Measurements from ENCODE around the gene FGFBP2. TPM values are rescaled to one million over a fixed set of nuclear protein-coding genes. Genes with fewer than 3 reads are reported as not detected.

FGFBP2 gene
- total RNA-seq, 1 donor = not detected

DNA sequence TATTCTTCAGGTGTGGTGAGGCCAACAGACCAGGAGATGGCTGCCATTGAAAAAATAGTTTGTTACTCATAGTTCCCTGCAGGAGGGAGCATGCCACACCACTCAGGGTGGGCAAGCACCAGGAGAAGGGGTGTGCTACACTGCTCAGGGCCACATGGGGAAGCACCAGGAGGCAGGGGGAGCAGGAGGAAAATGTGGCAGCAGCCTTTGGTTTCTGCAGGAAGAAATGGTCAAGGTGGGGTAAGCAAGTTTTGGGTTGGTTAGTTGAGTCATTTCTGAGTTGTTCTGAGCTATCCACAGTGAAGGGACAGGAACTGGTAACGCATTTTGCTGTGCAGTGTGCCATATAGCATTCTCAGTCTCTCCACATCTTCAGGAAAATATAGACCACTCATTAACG, 48.2 kb downstream of the FGFBP2 start:
- no peak overlapping the region for H3K4me3 ChIP-seq (ENCODE audit: low read depth, low read length)
- no peak for DNase-seq (ENCODE audit: low read depth)
- TF ChIP-seq, protein P1, sequence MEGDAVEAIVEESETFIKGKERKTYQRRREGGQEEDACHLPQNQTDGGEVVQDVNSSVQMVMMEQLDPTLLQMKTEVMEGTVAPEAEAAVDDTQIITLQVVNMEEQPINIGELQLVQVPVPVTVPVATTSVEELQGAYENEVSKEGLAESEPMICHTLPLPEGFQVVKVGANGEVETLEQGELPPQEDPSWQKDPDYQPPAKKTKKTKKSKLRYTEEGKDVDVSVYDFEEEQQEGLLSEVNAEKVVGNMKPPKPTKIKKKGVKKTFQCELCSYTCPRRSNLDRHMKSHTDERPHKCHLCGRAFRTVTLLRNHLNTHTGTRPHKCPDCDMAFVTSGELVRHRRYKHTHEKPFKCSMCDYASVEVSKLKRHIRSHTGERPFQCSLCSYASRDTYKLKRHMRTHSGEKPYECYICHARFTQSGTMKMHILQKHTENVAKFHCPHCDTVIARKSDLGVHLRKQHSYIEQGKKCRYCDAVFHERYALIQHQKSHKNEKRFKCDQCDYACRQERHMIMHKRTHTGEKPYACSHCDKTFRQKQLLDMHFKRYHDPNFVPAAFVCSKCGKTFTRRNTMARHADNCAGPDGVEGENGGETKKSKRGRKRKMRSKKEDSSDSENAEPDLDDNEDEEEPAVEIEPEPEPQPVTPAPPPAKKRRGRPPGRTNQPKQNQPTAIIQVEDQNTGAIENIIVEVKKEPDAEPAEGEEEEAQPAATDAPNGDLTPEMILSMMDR (IDR thresholded peaks at IDR 0.05; ENCODE audit: insufficient read depth, low read length) = no peak

DNA sequence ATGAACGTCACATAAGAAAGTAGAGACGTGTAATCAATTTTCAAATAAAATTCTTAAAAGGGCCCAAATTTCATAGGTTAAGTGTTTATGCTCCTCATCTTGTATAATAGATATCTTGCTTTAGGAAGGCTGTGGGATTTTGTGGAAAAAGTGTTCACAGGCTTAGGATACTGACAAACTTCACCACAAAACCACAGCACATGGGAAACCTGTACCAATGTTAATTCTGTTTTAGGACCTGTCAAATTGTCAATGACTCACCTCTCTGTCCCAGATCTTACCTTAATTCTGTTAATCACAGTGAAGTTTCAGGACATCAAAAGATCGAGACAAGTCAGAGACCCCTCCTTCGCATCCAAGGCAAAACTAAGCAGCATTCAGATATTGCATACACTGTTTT, 48.7 kb downstream of the FGFBP2 start:
- DNase-seq (ENCODE audit: low read depth) = no peak
- TF ChIP-seq, protein P1 (IDR thresholded peaks at IDR 0.05; ENCODE audit: insufficient read depth, low read length) = no peak
- no peak overlapping the region for H3K4me3 ChIP-seq (ENCODE audit: low read depth, low read length)

DNA sequence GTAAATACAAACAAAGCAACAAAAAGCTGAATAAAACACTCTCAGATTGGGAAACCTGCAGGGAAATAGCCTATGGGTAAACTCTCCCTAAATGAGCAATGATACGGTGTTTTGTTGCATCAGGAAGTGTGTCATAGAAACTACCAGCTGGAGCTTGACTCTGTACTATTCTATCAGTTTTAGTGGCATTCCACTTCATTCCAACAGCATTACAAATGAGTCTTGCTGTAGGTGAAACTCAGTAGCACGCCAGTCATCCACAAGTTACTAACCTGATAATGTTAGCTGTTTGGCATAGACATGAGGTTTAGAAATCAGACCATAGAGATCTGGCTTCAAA, 49.4 kb downstream of the FGFBP2 start:
- DNase-seq (ENCODE audit: low read depth) = peak; percentile 95
- TF ChIP-seq, protein P1 (IDR thresholded peaks at IDR 0.05; ENCODE audit: insufficient read depth, low read length) = no peak
- H3K4me3 ChIP-seq (ENCODE audit: low read depth, low read length) = no peak overlapping the region

DNA sequence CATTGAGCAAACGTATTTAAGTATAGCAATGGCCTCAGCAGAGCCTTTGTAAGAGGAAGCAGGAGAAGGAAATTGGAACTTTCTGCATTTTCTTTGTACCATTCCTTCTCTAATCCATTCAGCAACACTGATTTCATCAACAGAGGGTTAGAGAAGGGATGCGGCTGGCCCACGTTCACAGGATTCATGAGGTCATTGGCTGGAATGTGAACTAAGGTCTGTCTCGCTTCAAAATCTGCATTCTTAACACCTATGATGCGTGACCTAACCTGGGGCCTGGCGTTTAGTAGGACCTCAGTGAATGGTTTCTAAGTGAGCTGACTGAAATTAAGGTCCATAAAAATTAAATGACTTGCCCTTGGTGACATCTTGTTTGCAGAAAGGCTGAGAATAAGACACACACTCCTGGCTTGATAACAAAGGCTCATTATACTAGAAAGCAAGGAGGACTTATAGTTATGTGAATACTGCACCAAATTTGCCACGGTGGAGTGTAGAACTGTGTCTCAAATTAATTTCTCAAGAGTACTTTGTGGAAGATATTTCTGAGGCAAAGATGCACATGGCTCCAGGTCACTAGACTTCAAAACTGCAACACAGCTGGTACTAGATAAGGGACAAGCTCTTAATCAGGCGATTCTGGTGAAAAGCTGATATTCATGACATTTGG, 49.9 kb downstream of the FGFBP2 start:
- H3K4me3 ChIP-seq (ENCODE audit: low read depth, low read length) = no peak overlapping the region
- no peak for DNase-seq (ENCODE audit: low read depth)
- TF ChIP-seq, protein P1 (IDR thresholded peaks at IDR 0.05; ENCODE audit: insufficient read depth, low read length) = no peak

DNA sequence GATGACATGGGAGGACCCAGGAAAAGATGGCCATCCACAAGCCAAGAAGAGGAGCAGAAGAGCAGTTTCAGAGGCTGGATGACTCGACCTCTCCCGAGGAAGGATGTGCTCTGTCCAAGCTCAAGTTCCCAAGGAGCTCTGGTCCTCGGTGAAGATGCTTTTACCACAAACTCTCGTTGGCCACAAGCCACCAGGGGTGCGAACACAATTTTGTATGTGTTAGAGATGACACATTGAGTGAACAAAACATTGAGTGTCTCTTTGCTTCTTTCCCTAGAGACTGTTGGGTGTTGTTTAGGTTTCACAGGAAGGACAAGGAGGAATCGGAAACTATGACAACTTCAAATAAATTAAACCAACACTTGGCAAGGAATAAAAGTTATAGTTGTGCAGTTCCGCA, 50.7 kb downstream of the FGFBP2 start:
- no peak for DNase-seq (ENCODE audit: low read depth)
- no peak overlapping the region for H3K4me3 ChIP-seq (ENCODE audit: low read depth, low read length)
- TF ChIP-seq, protein P1 (IDR thresholded peaks at IDR 0.05; ENCODE audit: insufficient read depth, low read length) = no peak

Other genes with a start within 250 kb of the FGFBP2 start
- 0.33 TPM in 1 of 2 replicates, not detected in the other for gene CD38, start 184.8 kb downstream of the FGFBP2 start, total RNA-seq (ENCODE audit: low replicate concordance)
- gene FGFBP1, start 24.4 kb downstream of the FGFBP2 start, total RNA-seq (ENCODE audit: low replicate concordance) = not detected in 2 replicates
- under 0.01 TPM in 1 of 2 replicates, not detected in the other for gene PROM1, start 120.8 kb upstream of the FGFBP2 start, total RNA-seq (ENCODE audit: low replicate concordance)